ENCODE results near the gene FAM153A.
"Not testable (repeated sequence)": the region's sequence is repeated elsewhere in the genome, so short reads cannot be mapped to it uniquely, and the experiment has no call there.

The FAM153A gene

DNA sequence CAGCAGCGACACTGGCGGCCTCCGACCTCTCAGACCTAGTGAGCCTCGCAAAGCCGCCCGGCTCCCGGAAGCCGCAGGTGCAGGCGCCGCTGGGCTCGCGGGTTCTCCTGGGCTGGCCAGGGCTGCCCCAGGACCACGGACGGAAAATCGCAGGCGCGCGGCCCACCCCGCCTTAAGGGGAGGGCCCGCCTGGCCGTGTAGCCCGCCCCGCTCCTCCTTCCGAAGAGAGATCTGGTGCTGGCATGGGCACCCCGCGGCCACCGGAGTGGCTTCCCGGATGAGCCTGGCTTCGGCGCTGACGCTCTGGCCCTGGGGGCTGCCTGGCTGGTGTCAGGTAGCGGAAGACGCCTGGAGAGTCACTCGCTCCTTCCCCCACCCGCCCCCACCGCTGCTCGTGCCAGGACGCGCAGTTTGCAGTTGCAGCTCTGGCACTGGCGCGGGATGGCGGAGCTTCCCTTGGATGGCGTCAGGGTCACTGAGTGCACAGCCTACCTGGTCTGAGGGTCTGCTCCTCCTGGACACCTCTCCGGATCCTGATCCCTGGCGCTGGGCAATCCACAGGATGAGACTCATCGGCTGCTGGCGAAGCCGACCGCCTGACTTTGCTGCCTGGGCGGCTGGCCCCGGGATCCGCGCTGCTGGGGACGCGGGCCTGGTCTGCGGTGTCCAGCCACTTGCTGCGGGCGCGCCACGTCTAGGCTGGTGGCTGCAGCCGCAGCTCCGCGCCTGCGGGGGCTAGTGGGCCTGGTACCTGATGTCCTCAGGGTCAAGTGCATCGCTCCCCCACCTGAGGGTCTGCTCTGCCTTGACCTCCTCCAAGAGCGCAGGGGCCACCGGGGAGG lies at the start of gene FAM153A:
Gene FAM153A (minus strand): TSS at position 108 of the 842 bp plus-strand sequence.
- not testable (repeated sequence) for H3K4me3 ChIP-seq (ENCODE audit: low read depth, low read length)

DNA sequence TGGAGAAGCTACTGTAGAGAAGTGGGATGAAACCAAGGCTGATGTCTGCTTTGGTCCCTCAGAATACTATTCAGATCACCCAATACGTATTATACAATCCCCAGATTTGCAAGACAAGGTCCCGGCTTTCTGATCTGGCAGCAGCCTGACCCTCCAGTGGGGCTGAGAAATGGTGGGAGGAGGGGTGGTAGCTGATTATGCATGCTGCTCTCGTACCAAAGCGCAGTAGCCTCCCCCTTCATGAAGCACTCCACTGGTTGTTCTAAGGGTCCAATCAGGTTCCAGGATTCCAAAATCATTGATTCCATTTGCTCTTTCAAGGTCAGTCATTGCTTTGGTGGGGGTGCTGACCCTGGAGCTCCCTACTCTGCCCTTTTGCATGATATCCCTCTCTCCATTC lies 49.6 kb upstream of the FAM153A start:
- not testable (repeated sequence) for H3K4me3 ChIP-seq (ENCODE audit: low read depth, low read length)

DNA sequence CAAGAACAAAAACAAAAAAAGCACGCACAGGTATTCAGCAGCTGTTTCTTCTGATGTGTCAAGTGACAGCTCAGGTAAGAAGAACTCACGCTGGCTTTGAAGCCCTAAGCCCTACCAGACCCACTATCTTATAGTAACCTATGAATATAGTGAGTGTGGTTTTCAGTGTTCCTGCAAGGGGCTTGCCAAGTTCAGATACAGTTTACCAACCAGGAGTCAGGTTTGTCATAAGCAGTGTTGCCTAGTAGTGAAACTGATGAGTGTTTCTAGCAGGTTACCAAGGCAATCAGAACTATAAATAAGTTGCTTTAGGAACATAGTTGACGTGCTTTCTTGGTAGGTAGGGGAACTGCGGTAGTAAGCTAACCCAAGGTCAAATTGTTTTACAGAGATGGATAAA lies 43.4 kb upstream of the FAM153A start:
- not testable (repeated sequence) for H3K4me3 ChIP-seq (ENCODE audit: low read depth, low read length)

DNA sequence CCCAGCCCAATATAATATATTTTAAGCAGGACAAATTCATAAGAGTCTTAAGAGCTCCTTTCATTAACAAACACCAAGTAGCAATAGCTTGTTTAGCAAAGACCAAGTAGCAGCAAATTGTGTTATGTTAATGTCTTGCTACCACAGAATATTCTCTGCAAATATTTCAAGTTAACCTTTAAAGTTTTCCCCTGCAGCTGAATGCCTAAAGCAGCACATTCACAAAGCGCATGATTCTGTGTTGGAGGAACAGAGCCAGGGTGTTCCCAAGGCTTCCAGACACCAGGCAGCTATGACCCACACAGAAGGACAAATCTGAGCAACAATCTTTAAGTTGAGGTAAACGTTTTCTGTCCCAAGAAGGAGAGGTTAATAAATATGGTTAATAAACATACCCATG lies 42.1 kb upstream of the FAM153A start:
- H3K4me3 ChIP-seq (ENCODE audit: low read depth, low read length), result not testable (repeated sequence)

DNA sequence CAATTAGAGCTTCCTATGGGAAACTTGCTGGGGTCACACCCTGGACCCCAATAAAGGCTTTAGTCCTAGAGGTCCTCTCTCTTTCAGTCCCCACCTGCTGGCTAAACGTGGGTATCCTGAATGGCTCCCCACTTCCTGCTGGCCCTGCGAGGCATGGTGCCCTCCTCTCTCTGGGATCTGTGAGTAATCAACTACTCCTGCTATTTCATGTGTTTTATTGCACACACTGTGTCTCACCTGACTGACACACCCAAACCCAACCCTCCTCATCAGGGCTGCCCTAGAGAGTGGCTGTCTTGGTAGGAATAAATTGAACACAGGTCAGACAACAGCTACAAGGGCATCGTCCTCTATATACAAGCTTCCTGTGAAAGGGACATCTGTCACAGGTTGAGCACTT lies 39.8 kb upstream of the FAM153A start:
- not testable (repeated sequence) for H3K4me3 ChIP-seq (ENCODE audit: low read depth, low read length)

DNA sequence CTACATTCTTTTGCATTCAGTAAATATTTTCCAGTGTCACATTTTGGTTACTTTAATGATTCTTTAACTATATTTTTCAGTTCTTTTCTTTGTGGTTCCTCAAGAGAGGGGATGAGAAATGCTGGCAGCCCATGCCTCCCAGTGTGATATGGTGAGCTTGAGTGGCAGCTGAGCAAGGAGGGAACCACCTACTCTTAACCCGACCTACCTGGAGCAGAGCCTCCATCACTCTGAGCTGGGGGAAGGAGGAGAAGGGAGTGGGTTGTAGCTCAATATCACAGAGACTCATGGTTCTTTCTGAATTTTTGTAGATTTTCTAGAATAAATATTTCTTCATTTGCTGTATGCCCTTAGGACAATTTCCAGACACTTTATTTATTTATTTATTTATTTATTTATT lies 37.0 kb upstream of the FAM153A start:
- not testable (repeated sequence) for H3K4me3 ChIP-seq (ENCODE audit: low read depth, low read length)

DNA sequence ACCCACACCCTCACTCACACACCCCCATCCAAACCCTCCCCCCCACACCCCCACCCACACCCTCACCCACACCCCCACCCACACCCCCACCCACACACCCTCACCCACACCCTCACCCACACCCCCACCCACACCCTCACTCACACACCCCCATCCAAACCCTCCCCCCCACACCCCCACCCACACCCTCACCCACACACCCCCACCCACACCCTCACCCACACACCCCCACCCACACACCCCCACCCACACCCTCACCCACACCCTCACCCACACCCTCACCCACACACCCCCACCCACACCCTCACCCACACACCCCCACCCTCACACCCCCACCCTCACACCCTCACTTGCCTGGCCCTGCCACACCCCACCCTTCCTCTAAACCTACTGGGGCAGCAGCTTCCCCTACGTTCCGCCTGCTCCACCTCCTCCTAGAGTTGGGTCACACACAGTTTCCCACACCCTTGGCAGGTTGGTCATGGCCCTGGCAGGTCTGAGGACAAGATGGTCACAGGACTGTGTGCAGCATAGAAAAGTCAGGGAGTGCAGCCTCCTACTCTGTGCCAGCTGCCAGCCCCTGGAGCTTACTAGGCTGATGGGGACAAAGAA lies 30.2 kb upstream of the FAM153A start:
- H3K4me3 ChIP-seq (ENCODE audit: low read depth, low read length), result not testable (repeated sequence)

DNA sequence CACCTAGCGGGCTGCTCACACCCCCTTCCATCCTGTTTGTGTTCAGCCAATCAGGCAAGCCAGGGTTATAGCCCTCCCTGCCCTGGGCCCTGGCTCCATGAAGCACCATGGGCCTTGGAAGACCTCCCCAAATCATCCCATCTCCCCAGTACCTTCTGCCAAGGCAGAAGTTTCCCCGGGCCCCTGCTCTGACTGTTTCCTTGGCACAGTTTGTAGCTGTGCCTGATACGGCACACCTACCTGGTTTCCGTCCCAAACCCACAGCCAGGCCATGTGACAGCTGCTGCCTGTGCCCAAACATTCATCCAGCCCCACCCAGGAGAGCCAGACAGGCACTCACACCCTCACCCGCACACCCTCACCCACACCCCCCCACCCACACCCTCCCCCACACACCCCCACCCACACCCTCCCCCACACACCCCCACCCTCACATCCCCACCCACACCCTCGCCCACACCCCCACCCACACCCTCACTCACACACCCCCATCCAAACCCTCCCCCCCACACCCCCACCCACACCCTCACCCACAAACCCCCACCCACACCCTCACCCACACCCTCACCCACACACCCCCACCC lies 29.6 kb upstream of the FAM153A start:
- not testable (repeated sequence) for H3K4me3 ChIP-seq (ENCODE audit: low read depth, low read length)

DNA sequence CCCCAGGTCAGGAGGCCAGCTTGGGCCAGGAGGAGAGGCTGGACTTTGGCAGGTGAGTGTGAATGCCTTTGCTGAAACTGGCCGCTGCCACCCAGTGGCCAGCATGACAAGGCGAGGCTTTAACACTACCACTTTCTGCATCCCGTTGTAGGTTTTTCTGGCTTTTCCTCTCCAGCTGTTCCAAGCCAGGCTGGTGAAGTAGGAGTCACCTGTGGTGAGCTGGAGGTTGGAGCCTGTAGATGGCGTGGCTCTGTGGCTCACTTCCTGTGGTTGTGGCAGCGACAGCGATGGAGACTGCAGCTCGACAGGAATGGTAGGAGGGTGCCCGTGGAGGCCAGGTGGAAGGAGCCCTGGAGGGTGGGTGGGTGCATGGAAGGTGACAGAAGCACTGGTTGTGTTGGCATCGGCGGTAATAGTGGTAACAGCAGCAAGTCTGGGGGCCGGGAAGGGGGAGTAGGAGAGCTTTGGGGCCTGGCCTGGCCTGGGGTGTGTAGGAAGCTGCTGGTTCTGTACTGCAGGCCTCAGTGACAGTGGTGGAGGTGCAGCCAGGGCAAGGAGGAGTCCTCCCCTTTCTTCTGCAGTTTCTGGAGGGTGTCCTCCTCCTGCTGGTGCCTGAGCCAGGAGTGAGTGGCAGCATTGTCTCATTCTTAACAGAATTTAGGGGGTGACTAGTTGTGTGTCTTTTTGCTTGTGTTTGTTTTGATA lies 26.7 kb upstream of the FAM153A start:
- not testable (repeated sequence) for H3K4me3 ChIP-seq (ENCODE audit: low read depth, low read length)

DNA sequence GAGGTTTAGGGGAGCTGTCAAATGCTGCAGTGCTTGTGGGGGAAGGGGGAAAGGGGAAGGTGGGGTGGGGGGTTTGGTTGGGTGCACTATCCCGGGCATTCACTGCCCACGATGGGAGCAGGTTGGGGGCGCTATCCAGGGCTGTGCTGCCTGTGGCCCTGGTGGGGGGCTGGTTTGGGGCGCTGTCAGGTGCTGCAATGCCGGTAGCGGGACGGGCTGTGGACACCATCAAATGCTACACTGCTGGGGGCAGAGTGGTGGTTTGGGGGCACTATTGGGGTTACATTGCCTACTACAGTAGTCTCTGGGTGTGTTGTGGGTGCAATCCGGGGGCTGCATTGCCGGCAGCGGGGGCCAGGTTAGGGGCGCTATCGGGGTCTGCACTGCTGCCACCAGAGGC lies 25.7 kb upstream of the FAM153A start:
- H3K4me3 ChIP-seq (ENCODE audit: low read depth, low read length), result not testable (repeated sequence)

DNA sequence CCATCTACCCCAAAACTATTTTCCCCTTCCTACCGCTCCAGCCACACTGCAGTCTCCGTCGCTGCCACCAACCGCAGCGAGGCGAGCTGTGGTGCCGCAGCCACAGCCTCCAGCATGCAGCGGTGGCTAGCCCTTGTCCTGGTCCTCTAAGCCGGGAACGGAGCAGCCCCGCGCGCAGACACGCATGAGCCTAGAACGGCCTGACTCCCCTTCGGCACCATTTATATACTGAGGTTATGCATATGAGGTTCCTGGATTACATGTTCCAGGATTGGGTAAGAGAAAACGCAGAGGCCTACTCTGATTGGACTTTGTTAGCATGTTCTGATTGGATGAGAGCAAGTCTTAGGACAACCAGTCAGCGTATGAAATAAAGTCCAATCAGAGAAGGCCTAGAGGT lies 24.6 kb upstream of the FAM153A start:
- H3K4me3 ChIP-seq (ENCODE audit: low read depth, low read length), result not testable (repeated sequence)

DNA sequence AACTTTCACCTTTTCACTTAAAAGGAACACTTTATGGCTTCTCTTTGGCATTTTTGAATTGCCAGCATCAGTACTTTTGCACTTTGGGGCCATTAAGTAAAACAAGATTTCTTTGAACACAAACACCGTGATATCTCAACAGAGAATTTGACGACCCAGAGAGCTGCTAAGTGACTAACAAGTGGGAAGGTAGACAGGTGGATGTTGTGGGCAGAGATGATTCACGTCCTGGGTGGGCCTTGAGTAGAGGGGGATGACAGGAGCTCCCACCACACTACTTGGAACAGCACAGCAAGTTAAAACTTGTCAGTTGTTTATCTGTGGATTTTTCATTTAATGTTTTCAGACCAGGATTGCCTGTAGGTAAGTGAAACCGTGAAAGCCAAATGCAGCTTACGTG lies 18.7 kb upstream of the FAM153A start:
- not testable (repeated sequence) for H3K4me3 ChIP-seq (ENCODE audit: low read depth, low read length)

DNA sequence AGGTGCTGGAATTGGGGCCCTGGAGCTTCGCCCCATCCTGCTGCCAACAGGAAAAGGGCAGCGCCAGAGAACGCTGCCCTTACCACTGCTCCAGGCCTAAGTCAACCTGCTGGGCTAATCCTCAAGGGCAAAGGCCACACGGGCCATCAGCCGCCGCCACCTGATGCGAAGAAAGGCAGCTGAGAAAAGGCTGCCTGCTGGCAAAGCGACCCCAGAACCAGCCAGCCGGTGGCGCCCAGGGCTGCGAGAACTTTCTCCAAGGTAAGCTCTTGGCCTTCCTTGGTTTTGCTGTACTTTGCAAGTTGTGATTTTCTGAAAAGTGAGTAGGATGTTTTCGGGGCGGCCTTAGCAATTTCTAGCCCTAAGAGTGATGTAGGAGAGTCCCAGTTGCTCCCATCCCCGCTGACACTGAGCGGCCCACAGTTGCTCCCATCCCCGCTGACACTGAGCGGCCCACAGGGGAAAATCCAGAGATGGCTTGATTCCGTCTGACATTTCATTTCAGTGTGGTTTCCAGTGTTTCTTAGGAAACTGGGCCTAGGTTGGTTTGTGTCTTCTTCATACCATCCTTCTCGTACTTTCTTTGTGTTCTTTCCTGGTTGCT lies 15.6 kb upstream of the FAM153A start:
- not testable (repeated sequence) for H3K4me3 ChIP-seq (ENCODE audit: low read depth, low read length)

DNA sequence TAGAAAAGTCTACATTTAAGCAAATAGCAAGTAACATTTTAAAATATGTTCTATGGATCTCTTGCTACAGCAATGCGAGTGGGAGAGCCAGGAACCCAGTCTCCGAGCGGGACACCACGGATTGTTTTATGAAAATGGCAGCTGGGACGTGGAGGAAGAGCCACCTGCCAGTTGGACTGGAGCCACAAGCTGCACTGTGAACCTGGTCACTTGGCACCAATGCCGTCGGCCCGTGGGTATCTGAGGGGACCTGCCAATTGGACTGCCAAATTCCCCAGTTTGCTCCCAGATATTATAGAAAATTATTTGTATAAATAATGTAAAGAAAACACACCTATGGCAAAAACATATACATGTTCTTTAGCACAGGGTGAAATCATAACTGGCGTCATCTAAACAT lies 10.6 kb upstream of the FAM153A start:
- H3K4me3 ChIP-seq (ENCODE audit: low read depth, low read length), result not testable (repeated sequence)

DNA sequence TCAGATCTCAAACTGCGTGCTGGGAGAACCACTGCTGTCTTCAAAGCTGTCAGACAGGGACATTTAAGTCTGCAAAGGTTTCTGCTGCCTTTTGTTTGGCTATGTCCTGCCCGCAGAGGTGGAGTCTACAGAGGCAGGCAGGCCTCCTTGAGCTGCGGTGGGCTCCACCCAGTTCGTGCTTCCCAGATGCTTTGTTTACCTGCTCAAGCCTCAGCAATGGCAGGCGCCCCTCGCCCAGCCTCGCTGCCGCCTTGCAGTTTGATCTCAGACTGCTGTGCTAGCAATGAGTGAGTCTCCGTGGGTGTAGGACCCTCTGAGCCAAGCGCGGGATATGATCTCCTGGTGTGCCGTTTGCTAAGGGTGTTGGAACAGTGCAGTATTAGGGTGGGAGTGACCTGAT lies 8.9 kb upstream of the FAM153A start:
- H3K4me3 ChIP-seq (ENCODE audit: low read depth, low read length), result not testable (repeated sequence)

DNA sequence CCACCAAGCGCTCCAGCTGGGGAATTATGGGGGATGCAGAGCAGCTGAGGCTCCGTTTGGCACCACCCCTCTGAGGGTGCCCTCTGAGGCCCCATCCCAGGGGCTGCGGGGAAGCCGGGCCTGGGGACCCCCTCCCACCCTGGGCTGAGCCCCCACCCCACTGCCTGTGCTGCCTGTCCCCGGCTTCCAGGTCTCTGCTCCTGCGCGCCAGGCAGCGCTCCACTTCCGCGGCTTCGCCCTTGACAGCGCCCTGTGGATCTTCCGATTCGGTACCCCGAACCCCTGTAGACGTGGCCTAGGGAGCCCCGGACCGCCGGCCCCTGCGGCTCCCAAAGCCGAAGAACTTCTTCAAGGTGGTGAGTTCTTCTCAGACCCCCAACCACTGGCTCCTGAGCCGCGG lies 530 bp downstream of the FAM153A start:
- not testable (repeated sequence) for H3K4me3 ChIP-seq (ENCODE audit: low read depth, low read length)

DNA sequence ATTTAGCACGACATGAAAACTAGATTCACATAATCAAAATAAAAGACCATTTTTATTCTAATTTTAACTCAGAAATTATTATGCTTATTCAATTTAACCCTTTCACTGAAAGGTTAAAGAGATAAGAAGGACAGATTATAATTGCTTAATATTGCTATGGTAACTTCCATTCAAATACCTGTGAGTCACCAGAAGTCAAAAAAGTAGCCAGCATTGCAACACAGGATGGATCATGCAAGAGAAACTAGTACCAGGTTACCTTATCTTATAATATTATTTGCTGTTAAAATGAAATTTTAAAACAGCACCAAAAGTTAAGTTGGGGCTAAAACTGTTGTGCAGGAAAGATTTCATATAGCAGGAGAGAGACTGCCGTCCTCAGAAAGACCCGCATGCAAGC lies 11.5 kb downstream of the FAM153A start:
- H3K4me3 ChIP-seq (ENCODE audit: low read depth, low read length), result not testable (repeated sequence)

DNA sequence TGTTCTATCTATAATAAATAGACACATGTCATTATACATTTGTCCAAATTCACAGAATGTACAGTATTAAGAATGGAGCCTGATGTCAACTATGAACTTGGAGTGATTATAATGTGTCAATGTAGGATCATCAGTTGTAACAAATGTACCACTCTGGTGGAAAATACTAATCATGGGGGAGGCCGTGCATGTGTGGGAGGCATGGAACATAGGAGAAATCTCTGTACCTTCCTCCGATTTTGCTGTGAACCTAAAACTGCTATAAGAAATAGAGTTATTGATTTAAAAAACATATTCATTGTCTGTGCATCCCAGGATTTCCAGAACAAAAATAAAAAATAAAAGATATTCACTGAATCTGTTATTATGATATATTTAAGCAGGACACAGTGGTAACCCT lies 12.1 kb downstream of the FAM153A start:
- not testable (repeated sequence) for H3K4me3 ChIP-seq (ENCODE audit: low read depth, low read length)

DNA sequence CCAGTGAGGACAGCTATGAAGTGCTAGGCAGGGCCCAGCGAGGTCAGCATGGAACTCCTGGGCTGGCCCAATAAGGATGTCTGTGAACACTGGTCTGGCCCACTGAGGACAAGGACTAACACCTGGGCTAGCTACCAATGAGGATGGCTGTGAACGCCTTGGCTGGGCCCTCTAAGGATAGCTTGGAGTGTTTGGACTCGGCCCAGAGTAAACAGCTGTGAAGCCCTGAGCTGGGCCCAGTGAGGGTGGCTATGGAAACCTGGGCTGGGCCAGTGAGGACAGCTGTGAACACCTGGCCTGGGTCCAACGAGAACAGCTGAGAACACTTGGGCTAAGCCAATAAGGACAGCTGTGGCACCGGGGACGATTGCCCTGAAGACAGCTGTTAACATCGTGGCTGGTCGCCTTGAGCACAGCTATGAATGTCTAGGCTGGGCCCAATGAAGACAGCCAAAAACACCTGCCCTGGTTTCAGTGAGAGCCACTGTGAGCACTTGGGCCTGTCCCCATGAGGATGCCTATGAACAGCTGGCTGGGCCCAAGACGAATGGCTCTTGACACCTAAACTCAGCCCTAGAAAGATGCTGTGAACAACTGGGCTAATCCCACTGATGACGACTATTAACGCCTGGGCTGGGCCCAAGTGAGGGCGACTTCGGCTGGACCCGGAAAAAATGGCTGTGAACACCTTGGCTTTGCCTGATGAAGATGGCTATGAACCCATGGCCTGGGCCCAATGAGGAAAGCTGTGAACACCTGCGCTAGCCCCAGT lies 18.8 kb downstream of the FAM153A start:
- H3K4me3 ChIP-seq (ENCODE audit: low read depth, low read length), result not testable (repeated sequence)

DNA sequence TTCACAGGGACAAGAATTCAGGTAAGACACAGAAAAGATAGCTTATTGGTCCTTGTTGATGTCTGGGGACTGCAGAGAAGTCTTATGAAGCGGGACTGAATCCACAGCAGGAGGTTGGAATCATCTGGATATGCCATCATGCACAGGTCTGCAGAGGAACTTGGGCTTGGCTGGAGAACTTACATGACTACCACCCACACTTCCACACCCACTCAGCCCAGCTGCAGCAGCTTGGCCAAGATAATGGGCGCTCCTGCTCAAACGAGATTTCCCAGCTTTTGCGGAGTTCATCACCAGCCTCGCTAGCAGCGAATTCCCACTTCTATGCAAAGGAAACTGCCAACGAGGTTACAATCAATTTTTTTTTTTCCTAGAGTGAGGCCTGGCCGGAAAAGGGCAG lies 21.7 kb downstream of the FAM153A start:
- H3K4me3 ChIP-seq (ENCODE audit: low read depth, low read length), result not testable (repeated sequence)

Data from WI38 (cell line).